T-helper 9 cell (primary cell): Measurements from ENCODE around the gene IQSEC3.
"Not testable (repeated sequence)": the region's sequence is repeated elsewhere in the genome, so short reads cannot be mapped to it uniquely, and the experiment has no call there.

Source experiments
- DNase-seq: peaks from one replicate; pipeline ENCODE4 v3.0.0-alpha.2; 2020

The IQSEC3 gene

GRCh38 chr12:181921-182320 is 115.4 kb downstream of the IQSEC3 start:
- DNase-seq, result no peak

GRCh38 chr12:182381-182892 is 115.9 kb downstream of the IQSEC3 start:
- DNase-seq, result no peak

- no peak for DNase-seq
Measured at GRCh38 chr12:184811-185575, 118.4 kb downstream of the IQSEC3 start.

GRCh38 chr12:185576-185955 is 119.0 kb downstream of the IQSEC3 start:
- DNase-seq, result no peak

- DNase-seq, result no peak
Measured at GRCh38 chr12:186006-186625, 119.5 kb downstream of the IQSEC3 start.

GRCh38 chr12:187986-188909 is 121.7 kb downstream of the IQSEC3 start:
- not testable (repeated sequence) for DNase-seq

- no peak for DNase-seq
Measured at GRCh38 chr12:188910-189621, 122.5 kb downstream of the IQSEC3 start.

- no peak for DNase-seq
Measured at GRCh38 chr12:189622-189962, 123.0 kb downstream of the IQSEC3 start.

- DNase-seq, result no peak
Measured at GRCh38 chr12:190881-191280, 124.3 kb downstream of the IQSEC3 start.

- no peak for DNase-seq
Measured at GRCh38 chr12:191541-191940, 125.0 kb downstream of the IQSEC3 start.

- DNase-seq, result no peak
Measured at GRCh38 chr12:193261-193660, 126.7 kb downstream of the IQSEC3 start.

GRCh38 chr12:194276-194675 is 127.7 kb downstream of the IQSEC3 start:
- no peak for DNase-seq

GRCh38 chr12:195156-195555 is 128.6 kb downstream of the IQSEC3 start:
- no peak for DNase-seq

GRCh38 chr12:195951-196350 is 129.4 kb downstream of the IQSEC3 start:
- no peak for DNase-seq

GRCh38 chr12:196436-196835 is 129.9 kb downstream of the IQSEC3 start:
- DNase-seq, result no peak

GRCh38 chr12:197347-197746 is 130.8 kb downstream of the IQSEC3 start:
- DNase-seq, result no peak

GRCh38 chr12:197911-198695 is 131.5 kb downstream of the IQSEC3 start:
- no peak for DNase-seq

- no peak for DNase-seq
Measured at GRCh38 chr12:198705-199104, 132.1 kb downstream of the IQSEC3 start.

GRCh38 chr12:201361-201760 is 134.8 kb downstream of the IQSEC3 start:
- DNase-seq, result no peak

- no peak for DNase-seq
Measured at GRCh38 chr12:202081-202731, 135.6 kb downstream of the IQSEC3 start.

- DNase-seq, result no peak
Measured at GRCh38 chr12:203074-203461, 136.5 kb downstream of the IQSEC3 start.
